ENCODE measurements around the gene CCDC159.
"Not testable (repeated sequence)": the region's sequence is repeated elsewhere in the genome, so short reads cannot be mapped to it uniquely, and the experiment has no call there.

The CCDC159 gene

GRCh38 chr19:11365557-11366117 is 19.3 kb downstream of the CCDC159 start:
- no peaks in the 10 kb centered on the region for H3K27me3 ChIP-seq (ENCODE audit: low read depth)
- H3K4me1 ChIP-seq, result no peaks in the 10 kb centered on the region
- H3K36me3 ChIP-seq (replicated peaks), result no peaks in the 10 kb centered on the region
- no peaks in the 10 kb centered on the region for H3K9me3 ChIP-seq
- no peak for DNase-seq (ENCODE audit: low spot score in 2 of 2)
- no peak overlapping the region for H3K4me3 ChIP-seq
- in situ Hi-C loops (cut with MboI; ENCODE audit: low sequenced_read_pairs), result no loop called here

- no peak overlapping the region for H3K4me3 ChIP-seq
- H3K4me1 ChIP-seq, result no peaks in the 10 kb centered on the region
- H3K27me3 ChIP-seq (ENCODE audit: low read depth), result no peaks in the 10 kb centered on the region
- H3K36me3 ChIP-seq (replicated peaks), result no peaks in the 10 kb centered on the region
- H3K9me3 ChIP-seq, result no peaks in the 10 kb centered on the region
- no peak for DNase-seq (ENCODE audit: low spot score in 2 of 2)
- in situ Hi-C loops (cut with MboI; ENCODE audit: low sequenced_read_pairs), result no loop called here
Measured at GRCh38 chr19:11367528-11367927, 21.2 kb downstream of the CCDC159 start.

GRCh38 chr19:11370744-11371143 is 24.4 kb downstream of the CCDC159 start:
- Histone ChIP-seq H3K4me3 (no peak overlapping the region), H3K9me3 (no peaks in the 10 kb centered on the region), H3K4me1 (peaks cover 10% of the 10 kb centered on the region), H3K27me3 (ENCODE audit: low read depth) (no peaks in the 10 kb centered on the region), H3K36me3 (replicated peaks) (no peaks in the 10 kb centered on the region)
- in situ Hi-C loops (cut with MboI; ENCODE audit: low sequenced_read_pairs), result no loop called here
- DNase-seq (ENCODE audit: low spot score in 2 of 2), result no peak

- no peak overlapping the region for H3K4me3 ChIP-seq
- peaks cover 6% of the 10 kb centered on the region; the same call in 1 of the 2 replicates for H3K36me3 ChIP-seq (replicated peaks)
- in situ Hi-C loops (cut with MboI; ENCODE audit: low sequenced_read_pairs), result no loop called here
- H3K27me3 ChIP-seq (ENCODE audit: low read depth), result no peaks in the 10 kb centered on the region
- peaks cover 18% of the 10 kb centered on the region for H3K4me1 ChIP-seq
- DNase-seq (ENCODE audit: low spot score in 2 of 2), result peak; percentile 51 to 71
- no peaks in the 10 kb centered on the region for H3K9me3 ChIP-seq
Measured at GRCh38 chr19:11373166-11373884, 27.0 kb downstream of the CCDC159 start.

- peaks cover 18% of the 10 kb centered on the region for H3K4me1 ChIP-seq
- in situ Hi-C loops (cut with MboI; ENCODE audit: low sequenced_read_pairs), result no loop called here
- peaks cover 6% of the 10 kb centered on the region; the same call in 1 of the 2 replicates for H3K36me3 ChIP-seq (replicated peaks)
- H3K27me3 ChIP-seq (ENCODE audit: low read depth), result no peaks in the 10 kb centered on the region
- no peaks in the 10 kb centered on the region for H3K9me3 ChIP-seq
- H3K4me3 ChIP-seq, result peak overlapping the region; percentile 75
- DNase-seq (ENCODE audit: low spot score in 2 of 2), result no peak
Measured at GRCh38 chr19:11373885-11374432, 27.6 kb downstream of the CCDC159 start.

GRCh38 chr19:11374433-11375142 is 28.3 kb downstream of the CCDC159 start, which contains the start of gene SWSAP1:
Gene SWSAP1, plus strand, starts transcription at chr19:11374666. Its CDS starts 15 bp downstream, at chr19:11374681.
- DNase-seq (ENCODE audit: low spot score in 2 of 2), result peak; percentile 98 to 100
- no peaks in the 10 kb centered on the region for H3K27me3 ChIP-seq (ENCODE audit: low read depth)
- peaks cover 18% of the 10 kb centered on the region for H3K4me1 ChIP-seq
- in situ Hi-C loops (cut with MboI; ENCODE audit: low sequenced_read_pairs), result no loop called here
- no peaks in the 10 kb centered on the region for H3K9me3 ChIP-seq
- peak within 1 kb of the TSS; percentile 75 for H3K4me3 ChIP-seq
- peaks cover 6% of the 10 kb centered on the region; the same call in 1 of the 2 replicates for H3K36me3 ChIP-seq (replicated peaks)

GRCh38 chr19:11375143-11375948 is 29.0 kb downstream of the CCDC159 start:
- Histone ChIP-seq H3K36me3 (replicated peaks) (peaks cover 6% of the 10 kb centered on the region; the same call in 1 of the 2 replicates), H3K27me3 (ENCODE audit: low read depth) (no peaks in the 10 kb centered on the region), H3K4me3 (peak overlapping the region; percentile 75), H3K4me1 (peaks cover 21% of the 10 kb centered on the region), H3K9me3 (no peaks in the 10 kb centered on the region)
- DNase-seq (ENCODE audit: low spot score in 2 of 2), result peak; percentile 18 to 79
- in situ Hi-C loops (cut with MboI; ENCODE audit: low sequenced_read_pairs), result no loop called here

- H3K4me1 ChIP-seq, result peaks cover 25% of the 10 kb centered on the region
- H3K36me3 ChIP-seq (replicated peaks), result peaks cover 6% of the 10 kb centered on the region; the same call in 1 of the 2 replicates
- H3K9me3 ChIP-seq, result no peaks in the 10 kb centered on the region
- DNase-seq (ENCODE audit: low spot score in 2 of 2), result no peak
- in situ Hi-C loops (cut with MboI; ENCODE audit: low sequenced_read_pairs), result no loop called here
- H3K4me3 ChIP-seq, result no peak overlapping the region
- no peaks in the 10 kb centered on the region for H3K27me3 ChIP-seq (ENCODE audit: low read depth)
Measured at GRCh38 chr19:11377237-11377636, 30.9 kb downstream of the CCDC159 start.

- Histone ChIP-seq H3K4me1 (peaks cover 28% of the 10 kb centered on the region), H3K9me3 (no peaks in the 10 kb centered on the region), H3K4me3 (no peak overlapping the region), H3K36me3 (replicated peaks) (peaks cover 6% of the 10 kb centered on the region; the same call in 1 of the 2 replicates), H3K27me3 (ENCODE audit: low read depth) (no peaks in the 10 kb centered on the region)
- DNase-seq (ENCODE audit: low spot score in 2 of 2), result no peak
- in situ Hi-C loops (cut with MboI; ENCODE audit: low sequenced_read_pairs), result no loop called here
Measured at GRCh38 chr19:11377756-11378155, 31.4 kb downstream of the CCDC159 start.

GRCh38 chr19:11378319-11379189 is 32.2 kb downstream of the CCDC159 start:
- peaks cover 33% of the 10 kb centered on the region for H3K4me1 ChIP-seq
- no peaks in the 10 kb centered on the region for H3K27me3 ChIP-seq (ENCODE audit: low read depth)
- H3K4me3 ChIP-seq, result no peak overlapping the region
- H3K36me3 ChIP-seq (replicated peaks), result peaks cover 6% of the 10 kb centered on the region; the same call in 1 of the 2 replicates
- H3K9me3 ChIP-seq, result no peaks in the 10 kb centered on the region
- peak; percentile 34 to 79 for DNase-seq (ENCODE audit: low spot score in 2 of 2)
- in situ Hi-C loops (cut with MboI; ENCODE audit: low sequenced_read_pairs), result no loop called here

- H3K4me3 ChIP-seq; H3K27me3 ChIP-seq (ENCODE audit: low read depth); H3K36me3 ChIP-seq (replicated peaks); DNase-seq (ENCODE audit: low spot score in 2 of 2); in situ Hi-C loops (cut with MboI; ENCODE audit: low sequenced_read_pairs); H3K9me3 ChIP-seq: not testable (repeated sequence)
- H3K4me1 ChIP-seq, result peaks cover 27% of the 10 kb centered on the region
Measured at GRCh38 chr19:11379269-11379845, 33.0 kb downstream of the CCDC159 start.

- in situ Hi-C loops (cut with MboI; ENCODE audit: low sequenced_read_pairs), result no loop called here
- no peaks in the 10 kb centered on the region for H3K27me3 ChIP-seq (ENCODE audit: low read depth)
- no peaks in the 10 kb centered on the region for H3K9me3 ChIP-seq
- peak overlapping the region; percentile 52 for H3K4me3 ChIP-seq
- DNase-seq (ENCODE audit: low spot score in 2 of 2), result no peak
- H3K4me1 ChIP-seq, result peaks cover 27% of the 10 kb centered on the region
- peaks cover 6% of the 10 kb centered on the region; the same call in 1 of the 2 replicates for H3K36me3 ChIP-seq (replicated peaks)
Measured at GRCh38 chr19:11379857-11380350, 33.6 kb downstream of the CCDC159 start.

All from HAP-1 (cell line).